ENCODE data around the gene ATXN7. TPM values are rescaled to one million over a fixed set of nuclear protein-coding genes. Genes with fewer than 3 reads are reported as not detected.

ATXN7 gene
- total and polyA plus RNA-seq, 2 of the 13 experiments (the other 11 are each of a cell fraction or from before 2014, with no cell fraction given) = 13.8 to 20.0 TPM

DNA sequence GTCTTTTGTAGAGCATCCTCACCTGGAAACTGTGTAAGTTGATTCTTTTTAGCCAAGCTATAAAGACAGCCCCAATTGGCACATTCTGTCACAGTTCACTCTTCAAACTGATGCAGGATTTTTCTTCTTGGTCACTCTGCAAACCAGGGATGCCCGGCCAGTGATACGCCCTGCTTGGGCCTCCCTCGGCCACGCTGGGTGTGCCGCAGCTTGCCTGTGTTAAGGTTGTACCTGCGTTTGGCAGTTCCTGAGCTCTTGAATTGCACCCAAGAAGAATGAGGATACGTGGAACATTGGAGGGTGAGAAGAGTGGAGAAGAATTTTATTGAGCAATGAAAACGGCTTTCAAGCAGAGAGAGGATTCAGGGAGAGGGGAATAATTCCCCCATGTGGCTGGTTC, 109.7 kb downstream of the ATXN7 start:
- intact Hi-C loops (cut with micrococcal nuclease; ENCODE audit: unreplicated experiment) = no loop called here
- Histone ChIP-seq H3K4me2 (ENCODE audit: low read depth, low read length) (no peak overlapping the region), H3K4me3 (replicated peaks in 1 of 3; ENCODE audit: insufficient read depth in 1 of 3, low read depth in 2 of 3, low read length in 3 of 3) (no peak overlapping the region), H3K36me3 (replicated peaks in 1 of 2; ENCODE audit: control insufficient read depth in 1 of 2, insufficient read depth in 2 of 2, low read length in 2 of 2) (peaks cover 0 to 3% of the 10 kb centered on the region in 2 experiments; a peak in 3 of 5 replicates), H3K79me2 (ENCODE audit: insufficient read depth, low read length) (peaks cover 85% of the 10 kb centered on the region), H4K20me1 (ENCODE audit: insufficient read depth, low read length) (no peaks in the 10 kb centered on the region), H3K27me3 (ENCODE audit: control insufficient read depth in 1 of 2, insufficient read depth in 2 of 2, low read length in 2 of 2) (no peaks in the 10 kb centered on the region), H3K27ac (ENCODE audit: extremely low read length, insufficient read depth, low read length) (no peak overlapping the region), H3K4me1 (ENCODE audit: insufficient read depth, low read length) (peaks cover 62% of the 10 kb centered on the region), H2AFZ (ENCODE audit: low read length) (no peak overlapping the region), H3K9me3 (ENCODE audit: low read length) (no peaks in the 10 kb centered on the region), H3K9ac (ENCODE audit: insufficient read depth, low read depth, low read length) (no peak overlapping the region)
- in situ Hi-C loops (cut with HindIII; ENCODE audit: extremely low pct_ligation_motif_present, low pct_unique_long_range_greater_than_20kb) = no loop called here
- WGBS (ENCODE audit: low lambda C conversion rate) = 99% methylated on average over 8 of the region's 8 CpGs
- CTCF ChIA-PET (ENCODE audit: low intra/inter-chr PET ratio, low total read pairs) = no interaction called here
- FAIRE-seq (no peak), DNase-seq (ENCODE audit: low spot score) (no peak), ATAC-seq (no peak)
- POLR2A ChIA-PET = no interaction called here
- no TSS peak for BruUV-seq (replicated peaks)
- TF ChIP-seq ZKSCAN1 (IDR thresholded peaks at IDR 0.05; ENCODE audit: low read length) = no peak
- TF ChIP-seq, protein P1, sequence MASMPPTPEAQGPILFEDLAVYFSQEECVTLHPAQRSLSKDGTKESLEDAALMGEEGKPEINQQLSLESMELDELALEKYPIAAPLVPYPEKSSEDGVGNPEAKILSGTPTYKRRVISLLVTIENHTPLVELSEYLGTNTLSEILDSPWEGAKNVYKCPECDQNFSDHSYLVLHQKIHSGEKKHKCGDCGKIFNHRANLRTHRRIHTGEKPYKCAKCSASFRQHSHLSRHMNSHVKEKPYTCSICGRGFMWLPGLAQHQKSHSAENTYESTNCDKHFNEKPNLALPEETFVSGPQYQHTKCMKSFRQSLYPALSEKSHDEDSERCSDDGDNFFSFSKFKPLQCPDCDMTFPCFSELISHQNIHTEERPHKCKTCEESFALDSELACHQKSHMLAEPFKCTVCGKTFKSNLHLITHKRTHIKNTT (CRISPR knock-in tag; IDR thresholded peaks at IDR 0.05) = no peak
- TF ChIP-seq, protein P2, sequence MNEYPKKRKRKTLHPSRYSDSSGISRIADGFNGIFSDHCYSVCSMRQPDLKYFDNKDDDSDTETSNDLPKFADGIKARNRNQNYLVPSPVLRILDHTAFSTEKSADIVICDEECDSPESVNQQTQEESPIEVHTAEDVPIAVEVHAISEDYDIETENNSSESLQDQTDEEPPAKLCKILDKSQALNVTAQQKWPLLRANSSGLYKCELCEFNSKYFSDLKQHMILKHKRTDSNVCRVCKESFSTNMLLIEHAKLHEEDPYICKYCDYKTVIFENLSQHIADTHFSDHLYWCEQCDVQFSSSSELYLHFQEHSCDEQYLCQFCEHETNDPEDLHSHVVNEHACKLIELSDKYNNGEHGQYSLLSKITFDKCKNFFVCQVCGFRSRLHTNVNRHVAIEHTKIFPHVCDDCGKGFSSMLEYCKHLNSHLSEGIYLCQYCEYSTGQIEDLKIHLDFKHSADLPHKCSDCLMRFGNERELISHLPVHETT (CRISPR knock-in tag; conservative IDR thresholded peaks at IDR 0.05) = no peak
- TF ChIP-seq, protein P3, sequence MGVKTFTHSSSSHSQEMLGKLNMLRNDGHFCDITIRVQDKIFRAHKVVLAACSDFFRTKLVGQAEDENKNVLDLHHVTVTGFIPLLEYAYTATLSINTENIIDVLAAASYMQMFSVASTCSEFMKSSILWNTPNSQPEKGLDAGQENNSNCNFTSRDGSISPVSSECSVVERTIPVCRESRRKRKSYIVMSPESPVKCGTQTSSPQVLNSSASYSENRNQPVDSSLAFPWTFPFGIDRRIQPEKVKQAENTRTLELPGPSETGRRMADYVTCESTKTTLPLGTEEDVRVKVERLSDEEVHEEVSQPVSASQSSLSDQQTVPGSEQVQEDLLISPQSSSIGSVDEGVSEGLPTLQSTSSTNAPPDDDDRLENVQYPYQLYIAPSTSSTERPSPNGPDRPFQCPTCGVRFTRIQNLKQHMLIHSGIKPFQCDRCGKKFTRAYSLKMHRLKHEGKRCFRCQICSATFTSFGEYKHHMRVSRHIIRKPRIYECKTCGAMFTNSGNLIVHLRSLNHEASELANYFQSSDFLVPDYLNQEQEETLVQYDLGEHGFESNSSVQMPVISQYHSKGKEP (CRISPR knock-in tag; IDR thresholded peaks at IDR 0.05) = no peak
- TF ChIP-seq, protein P4, sequence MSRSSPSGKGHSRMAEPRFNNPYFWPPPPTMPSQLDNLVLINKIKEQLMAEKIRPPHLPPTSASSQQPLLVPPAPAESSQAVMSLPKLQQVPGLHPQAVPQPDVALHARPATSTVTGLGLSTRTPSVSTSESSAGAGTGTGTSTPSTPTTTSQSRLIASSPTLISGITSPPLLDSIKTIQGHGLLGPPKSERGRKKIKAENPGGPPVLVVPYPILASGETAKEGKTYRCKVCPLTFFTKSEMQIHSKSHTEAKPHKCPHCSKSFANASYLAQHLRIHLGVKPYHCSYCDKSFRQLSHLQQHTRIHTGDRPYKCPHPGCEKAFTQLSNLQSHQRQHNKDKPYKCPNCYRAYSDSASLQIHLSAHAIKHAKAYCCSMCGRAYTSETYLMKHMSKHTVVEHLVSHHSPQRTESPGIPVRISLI (CRISPR knock-in tag; IDR thresholded peaks at IDR 0.05; ENCODE audit: borderline replicate concordance) = no peak
- no peak for TF ChIP-seq ZNF720 (CRISPR knock-in tag; IDR thresholded peaks at IDR 0.05)
- TF ChIP-seq NFRKB (IDR thresholded peaks at IDR 0.05) = no peak
- no peak for TF ChIP-seq SALL1 (CRISPR knock-in tag; IDR thresholded peaks at IDR 0.05)
- no peak for TF ChIP-seq ARID2 (CRISPR knock-in tag; IDR thresholded peaks at IDR 0.05; ENCODE audit: borderline replicate concordance)
- TF ChIP-seq, protein P5, sequence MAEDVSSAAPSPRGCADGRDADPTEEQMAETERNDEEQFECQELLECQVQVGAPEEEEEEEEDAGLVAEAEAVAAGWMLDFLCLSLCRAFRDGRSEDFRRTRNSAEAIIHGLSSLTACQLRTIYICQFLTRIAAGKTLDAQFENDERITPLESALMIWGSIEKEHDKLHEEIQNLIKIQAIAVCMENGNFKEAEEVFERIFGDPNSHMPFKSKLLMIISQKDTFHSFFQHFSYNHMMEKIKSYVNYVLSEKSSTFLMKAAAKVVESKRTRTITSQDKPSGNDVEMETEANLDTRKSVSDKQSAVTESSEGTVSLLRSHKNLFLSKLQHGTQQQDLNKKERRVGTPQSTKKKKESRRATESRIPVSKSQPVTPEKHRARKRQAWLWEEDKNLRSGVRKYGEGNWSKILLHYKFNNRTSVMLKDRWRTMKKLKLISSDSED (CRISPR knock-in tag; IDR thresholded peaks at IDR 0.05) = no peak
- no peak for TF ChIP-seq PHF8 (CRISPR knock-in tag; IDR thresholded peaks at IDR 0.05)
- TF ChIP-seq PHB2 (IDR thresholded peaks at IDR 0.05; ENCODE audit: partially characterized antibody) = no peak
- no peak for TF ChIP-seq TCF12 (IDR thresholded peaks at IDR 0.05)
- TF ChIP-seq TCF12 (CRISPR knock-in tag; IDR thresholded peaks at IDR 0.05) = no peak
- TF ChIP-seq, protein P6, sequence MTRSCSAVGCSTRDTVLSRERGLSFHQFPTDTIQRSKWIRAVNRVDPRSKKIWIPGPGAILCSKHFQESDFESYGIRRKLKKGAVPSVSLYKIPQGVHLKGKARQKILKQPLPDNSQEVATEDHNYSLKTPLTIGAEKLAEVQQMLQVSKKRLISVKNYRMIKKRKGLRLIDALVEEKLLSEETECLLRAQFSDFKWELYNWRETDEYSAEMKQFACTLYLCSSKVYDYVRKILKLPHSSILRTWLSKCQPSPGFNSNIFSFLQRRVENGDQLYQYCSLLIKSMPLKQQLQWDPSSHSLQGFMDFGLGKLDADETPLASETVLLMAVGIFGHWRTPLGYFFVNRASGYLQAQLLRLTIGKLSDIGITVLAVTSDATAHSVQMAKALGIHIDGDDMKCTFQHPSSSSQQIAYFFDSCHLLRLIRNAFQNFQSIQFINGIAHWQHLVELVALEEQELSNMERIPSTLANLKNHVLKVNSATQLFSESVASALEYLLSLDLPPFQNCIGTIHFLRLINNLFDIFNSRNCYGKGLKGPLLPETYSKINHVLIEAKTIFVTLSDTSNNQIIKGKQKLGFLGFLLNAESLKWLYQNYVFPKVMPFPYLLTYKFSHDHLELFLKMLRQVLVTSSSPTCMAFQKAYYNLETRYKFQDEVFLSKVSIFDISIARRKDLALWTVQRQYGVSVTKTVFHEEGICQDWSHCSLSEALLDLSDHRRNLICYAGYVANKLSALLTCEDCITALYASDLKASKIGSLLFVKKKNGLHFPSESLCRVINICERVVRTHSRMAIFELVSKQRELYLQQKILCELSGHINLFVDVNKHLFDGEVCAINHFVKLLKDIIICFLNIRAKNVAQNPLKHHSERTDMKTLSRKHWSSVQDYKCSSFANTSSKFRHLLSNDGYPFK (CRISPR knock-in tag; IDR thresholded peaks at IDR 0.05; ENCODE audit: borderline replicate concordance) = no peak
- no peak for TF ChIP-seq ZNF737 (CRISPR knock-in tag; IDR thresholded peaks at IDR 0.05; ENCODE audit: borderline replicate concordance)
- TF ChIP-seq ZNF451 (CRISPR knock-in tag; IDR thresholded peaks at IDR 0.05) = no peak

Measured in HepG2 (cell line).